ENCODE data around the gene FHOD3. TPM values are rescaled to one million over a fixed set of nuclear protein-coding genes. Genes with fewer than 3 reads are reported as not detected.

Gene FHOD3
- total RNA-seq, 1 donor from 2014 or later: not detected

DNA sequence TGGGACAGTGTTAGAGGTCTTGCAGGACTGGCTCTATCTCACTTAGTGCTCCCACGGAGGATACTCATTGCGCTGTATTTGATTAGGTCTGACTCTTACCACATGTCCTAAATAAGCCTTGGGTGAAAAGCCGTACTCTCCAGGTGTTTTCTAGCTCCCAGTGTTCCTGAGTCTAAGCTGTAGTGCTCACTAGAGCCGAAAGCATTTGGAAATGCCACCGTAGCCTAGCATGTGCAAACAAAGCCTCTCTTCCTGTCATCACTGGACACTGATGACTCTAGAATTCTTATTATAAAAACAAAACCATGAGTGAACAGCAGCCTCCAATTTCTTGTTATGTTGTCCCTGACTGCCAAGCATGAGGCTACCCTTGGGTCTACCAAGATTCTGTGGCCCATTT lies 325.1 kb downstream of the FHOD3 start:
- DNase-seq (ENCODE audit: low spot score): no peak
- H3K9me3 Mint-ChIP-seq: no peaks in the 10 kb centered on the region
- no peaks in the 10 kb centered on the region for H3K27me3 Mint-ChIP-seq (ENCODE audit: low read depth)
- H3K4me3 Mint-ChIP-seq (ENCODE audit: low read depth): no peak overlapping the region
- no peaks in the 10 kb centered on the region for H3K36me3 Mint-ChIP-seq (ENCODE audit: low read depth)
- H3K4me1 Mint-ChIP-seq (ENCODE audit: low read depth): no peaks in the 10 kb centered on the region
- no peak overlapping the region for H3K27ac Mint-ChIP-seq
- intact Hi-C loops (cut with micrococcal nuclease): no loop called here

GRCh38 chr18:36623091-36623490 lies 325.6 kb downstream of the FHOD3 start:
- intact Hi-C loops (cut with micrococcal nuclease): no loop called here
- Mint-ChIP-seq H3K4me1 (ENCODE audit: low read depth) (no peaks in the 10 kb centered on the region), H3K27me3 (ENCODE audit: low read depth) (no peaks in the 10 kb centered on the region), H3K4me3 (ENCODE audit: low read depth) (no peak overlapping the region), H3K27ac (no peak overlapping the region), H3K9me3 (no peaks in the 10 kb centered on the region), H3K36me3 (ENCODE audit: low read depth) (no peaks in the 10 kb centered on the region)
- DNase-seq (ENCODE audit: low spot score): no peak

DNA sequence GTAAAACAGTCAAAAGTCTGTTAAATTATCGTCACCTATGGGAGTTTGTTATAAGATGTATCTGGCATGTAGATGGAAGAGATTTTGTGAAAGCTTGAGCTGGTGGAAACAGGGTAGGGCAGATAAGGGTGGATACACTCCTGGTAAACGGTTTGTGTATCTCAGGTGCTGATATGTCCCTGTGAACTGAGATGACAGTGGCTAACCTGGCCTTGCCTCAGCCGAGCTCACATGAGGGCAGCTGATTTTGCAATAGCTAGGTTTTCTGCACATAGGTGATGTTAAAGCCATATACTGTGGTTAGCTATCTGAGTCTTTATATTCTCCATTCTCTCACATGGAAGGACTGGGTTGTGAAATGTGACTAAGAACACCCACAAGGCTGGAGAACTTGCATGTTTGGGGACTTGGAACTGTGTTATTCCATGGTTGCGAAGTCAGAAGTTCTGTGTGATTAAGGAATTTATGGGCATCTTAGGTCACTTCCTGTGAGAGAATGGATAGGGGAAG lies 326.2 kb downstream of the FHOD3 start:
- Mint-ChIP-seq H3K27ac (no peak overlapping the region), H3K36me3 (ENCODE audit: low read depth) (no peaks in the 10 kb centered on the region), H3K9me3 (no peaks in the 10 kb centered on the region), H3K27me3 (ENCODE audit: low read depth) (no peaks in the 10 kb centered on the region), H3K4me3 (ENCODE audit: low read depth) (no peak overlapping the region), H3K4me1 (ENCODE audit: low read depth) (no peaks in the 10 kb centered on the region)
- no peak for DNase-seq (ENCODE audit: low spot score)
- intact Hi-C loops (cut with micrococcal nuclease): no loop called here

GRCh38 chr18:36624451-36625167 lies 327.1 kb downstream of the FHOD3 start:
- H3K27ac Mint-ChIP-seq: no peak overlapping the region
- H3K4me3 Mint-ChIP-seq (ENCODE audit: low read depth): no peak overlapping the region
- no peak for DNase-seq (ENCODE audit: low spot score)
- H3K9me3 Mint-ChIP-seq: no peaks in the 10 kb centered on the region
- H3K36me3 Mint-ChIP-seq (ENCODE audit: low read depth): no peaks in the 10 kb centered on the region
- no peaks in the 10 kb centered on the region for H3K4me1 Mint-ChIP-seq (ENCODE audit: low read depth)
- intact Hi-C loops (cut with micrococcal nuclease): no loop called here
- H3K27me3 Mint-ChIP-seq (ENCODE audit: low read depth): no peaks in the 10 kb centered on the region

DNA sequence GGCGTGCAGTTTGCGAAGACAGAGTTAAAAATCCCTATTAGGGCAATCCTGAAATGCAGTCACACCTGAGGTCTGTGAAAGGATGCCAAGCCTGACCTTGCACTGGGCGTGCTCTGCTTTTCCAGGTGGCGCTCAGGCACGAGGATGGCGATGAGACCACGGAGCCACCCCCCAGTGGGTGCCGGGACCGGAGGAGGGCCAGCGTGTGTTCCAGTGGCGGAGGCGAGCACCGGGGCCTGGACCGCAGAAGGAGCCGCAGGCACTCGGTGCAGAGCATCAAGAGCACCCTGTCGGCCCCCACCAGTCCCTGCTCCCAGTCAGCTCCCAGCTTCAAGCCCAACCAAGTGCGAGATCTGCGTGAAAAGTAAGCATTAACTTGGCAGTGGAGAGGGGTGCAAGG lies 327.9 kb downstream of the FHOD3 start:
- intact Hi-C loops (cut with micrococcal nuclease): no loop called here
- H3K27ac Mint-ChIP-seq: no peak overlapping the region
- no peaks in the 10 kb centered on the region for H3K4me1 Mint-ChIP-seq (ENCODE audit: low read depth)
- H3K27me3 Mint-ChIP-seq (ENCODE audit: low read depth): no peaks in the 10 kb centered on the region
- no peaks in the 10 kb centered on the region for H3K9me3 Mint-ChIP-seq
- no peak overlapping the region for H3K4me3 Mint-ChIP-seq (ENCODE audit: low read depth)
- H3K36me3 Mint-ChIP-seq (ENCODE audit: low read depth): no peaks in the 10 kb centered on the region
- no peak for DNase-seq (ENCODE audit: low spot score)

- no peaks in the 10 kb centered on the region for H3K36me3 Mint-ChIP-seq (ENCODE audit: low read depth)
- no peak for DNase-seq (ENCODE audit: low spot score)
- intact Hi-C loops (cut with micrococcal nuclease): no loop called here
- no peak overlapping the region for H3K27ac Mint-ChIP-seq
- H3K9me3 Mint-ChIP-seq: no peaks in the 10 kb centered on the region
- no peaks in the 10 kb centered on the region for H3K4me1 Mint-ChIP-seq (ENCODE audit: low read depth)
- H3K4me3 Mint-ChIP-seq (ENCODE audit: low read depth): no peak overlapping the region
- H3K27me3 Mint-ChIP-seq (ENCODE audit: low read depth): no peaks in the 10 kb centered on the region
Measured at GRCh38 chr18:36627637-36628036, 330.1 kb downstream of the FHOD3 start.

- no peaks in the 10 kb centered on the region for H3K9me3 Mint-ChIP-seq
- intact Hi-C loops (cut with micrococcal nuclease): no loop called here
- no peaks in the 10 kb centered on the region for H3K27me3 Mint-ChIP-seq (ENCODE audit: low read depth)
- H3K27ac Mint-ChIP-seq: no peak overlapping the region
- no peak overlapping the region for H3K4me3 Mint-ChIP-seq (ENCODE audit: low read depth)
- no peaks in the 10 kb centered on the region for H3K4me1 Mint-ChIP-seq (ENCODE audit: low read depth)
- DNase-seq (ENCODE audit: low spot score): no peak
- no peaks in the 10 kb centered on the region for H3K36me3 Mint-ChIP-seq (ENCODE audit: low read depth)
Measured at GRCh38 chr18:36628435-36629137, 331.1 kb downstream of the FHOD3 start.

GRCh38 chr18:36629138-36629530 lies 331.6 kb downstream of the FHOD3 start:
- no peaks in the 10 kb centered on the region for H3K36me3 Mint-ChIP-seq (ENCODE audit: low read depth)
- no peak overlapping the region for H3K27ac Mint-ChIP-seq
- intact Hi-C loops (cut with micrococcal nuclease): no loop called here
- H3K27me3 Mint-ChIP-seq (ENCODE audit: low read depth): peaks cover 4% of the 10 kb centered on the region
- no peak for DNase-seq (ENCODE audit: low spot score)
- no peaks in the 10 kb centered on the region for H3K9me3 Mint-ChIP-seq
- H3K4me3 Mint-ChIP-seq (ENCODE audit: low read depth): no peak overlapping the region
- H3K4me1 Mint-ChIP-seq (ENCODE audit: low read depth): no peaks in the 10 kb centered on the region

GRCh38 chr18:36629836-36630235 lies 332.3 kb downstream of the FHOD3 start:
- Mint-ChIP-seq H3K9me3 (no peaks in the 10 kb centered on the region), H3K4me1 (ENCODE audit: low read depth) (no peaks in the 10 kb centered on the region), H3K27ac (no peak overlapping the region), H3K36me3 (ENCODE audit: low read depth) (no peaks in the 10 kb centered on the region), H3K27me3 (ENCODE audit: low read depth) (peaks cover 4% of the 10 kb centered on the region), H3K4me3 (ENCODE audit: low read depth) (no peak overlapping the region)
- intact Hi-C loops (cut with micrococcal nuclease): no loop called here
- DNase-seq (ENCODE audit: low spot score): no peak

- Mint-ChIP-seq H3K36me3 (ENCODE audit: low read depth) (no peaks in the 10 kb centered on the region), H3K27me3 (ENCODE audit: low read depth) (peaks cover 7% of the 10 kb centered on the region), H3K4me3 (ENCODE audit: low read depth) (no peak overlapping the region), H3K9me3 (no peaks in the 10 kb centered on the region), H3K4me1 (ENCODE audit: low read depth) (no peaks in the 10 kb centered on the region), H3K27ac (no peak overlapping the region)
- DNase-seq (ENCODE audit: low spot score): no peak
- intact Hi-C loops (cut with micrococcal nuclease): no loop called here
Measured at GRCh38 chr18:36630917-36631316, 333.4 kb downstream of the FHOD3 start.

DNA sequence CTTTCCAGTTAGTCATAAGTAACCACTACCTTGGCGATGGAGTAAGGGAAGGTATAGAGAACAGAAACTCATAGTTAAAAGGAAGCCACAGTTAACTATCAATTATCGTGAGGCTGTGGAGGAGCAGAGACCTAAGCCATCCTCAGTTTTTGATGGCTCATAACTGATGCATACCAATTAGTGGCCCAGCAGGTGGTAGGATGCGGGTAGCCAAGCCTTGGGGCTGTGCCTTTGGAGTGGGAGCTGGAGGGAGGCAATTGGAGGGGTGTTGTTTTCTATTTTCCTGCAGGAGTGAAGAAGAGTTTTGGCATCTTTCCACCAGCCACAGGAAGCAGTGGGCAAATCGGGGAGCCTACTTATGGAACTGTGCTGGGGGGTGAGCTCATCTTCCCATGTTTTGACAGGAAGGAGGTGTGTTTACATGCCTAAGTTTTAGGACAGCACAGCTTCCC lies 336.5 kb downstream of the FHOD3 start:
- H3K9me3 Mint-ChIP-seq: no peaks in the 10 kb centered on the region
- no peak for DNase-seq (ENCODE audit: low spot score)
- no peaks in the 10 kb centered on the region for H3K36me3 Mint-ChIP-seq (ENCODE audit: low read depth)
- H3K4me3 Mint-ChIP-seq (ENCODE audit: low read depth): no peak overlapping the region
- H3K27me3 Mint-ChIP-seq (ENCODE audit: low read depth): peaks cover 7% of the 10 kb centered on the region
- H3K4me1 Mint-ChIP-seq (ENCODE audit: low read depth): no peaks in the 10 kb centered on the region
- no peak overlapping the region for H3K27ac Mint-ChIP-seq
- intact Hi-C loops (cut with micrococcal nuclease): no loop called here

GRCh38 chr18:36634573-36635216 lies 337.2 kb downstream of the FHOD3 start:
- H3K4me3 Mint-ChIP-seq (ENCODE audit: low read depth): no peak overlapping the region
- DNase-seq (ENCODE audit: low spot score): no peak
- peaks cover 7% of the 10 kb centered on the region for H3K27me3 Mint-ChIP-seq (ENCODE audit: low read depth)
- no peaks in the 10 kb centered on the region for H3K36me3 Mint-ChIP-seq (ENCODE audit: low read depth)
- no peaks in the 10 kb centered on the region for H3K9me3 Mint-ChIP-seq
- H3K4me1 Mint-ChIP-seq (ENCODE audit: low read depth): no peaks in the 10 kb centered on the region
- intact Hi-C loops (cut with micrococcal nuclease): no loop called here
- no peak overlapping the region for H3K27ac Mint-ChIP-seq
